Measurements from ENCODE around the gene CYP24A1. TPM values are rescaled to one million over a fixed set of nuclear protein-coding genes. Genes with fewer than 3 reads are reported as not detected.

The CYP24A1 gene
- total RNA-seq, 1 donor from 2014 or later = 0.04 TPM

DNA sequence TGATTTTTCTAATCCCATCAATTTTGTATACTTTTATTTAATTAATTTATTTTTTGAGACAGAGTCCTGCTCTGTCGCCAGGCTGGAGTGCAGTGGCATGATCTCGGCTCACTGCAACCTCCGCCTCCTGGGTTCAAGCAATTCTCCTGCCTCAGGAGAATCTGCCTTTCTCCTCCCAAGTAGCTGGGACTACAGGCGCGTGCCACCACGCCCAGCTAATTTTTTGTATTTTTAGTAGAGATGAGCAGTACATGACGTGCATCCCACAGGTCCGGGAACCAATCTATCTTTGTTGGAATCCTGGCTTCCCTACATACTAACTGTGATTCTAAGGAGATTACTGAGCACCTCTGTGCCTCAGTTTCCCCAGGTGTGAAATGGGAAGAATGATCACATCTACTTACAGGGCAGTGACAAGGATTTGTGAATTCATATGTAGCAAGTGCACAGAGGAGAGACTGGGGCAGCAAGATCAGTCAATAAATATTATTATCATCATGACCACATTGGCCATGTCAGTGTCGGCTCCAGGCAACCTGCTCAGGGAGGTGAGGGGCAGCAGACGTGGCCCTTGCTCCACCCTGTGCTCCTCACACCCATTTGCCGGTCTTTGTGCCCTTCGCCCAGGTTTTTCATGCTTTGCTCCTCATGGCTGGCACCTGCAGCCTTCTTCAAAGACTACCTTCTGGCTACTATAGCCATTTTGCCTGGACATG lies 22.1 kb downstream of the CYP24A1 start:
- no peak for DNase-seq (ENCODE audit: low read depth)
- no peak overlapping the region for H3K4me3 ChIP-seq (ENCODE audit: low read depth, low read length)
- TF ChIP-seq, protein P1, sequence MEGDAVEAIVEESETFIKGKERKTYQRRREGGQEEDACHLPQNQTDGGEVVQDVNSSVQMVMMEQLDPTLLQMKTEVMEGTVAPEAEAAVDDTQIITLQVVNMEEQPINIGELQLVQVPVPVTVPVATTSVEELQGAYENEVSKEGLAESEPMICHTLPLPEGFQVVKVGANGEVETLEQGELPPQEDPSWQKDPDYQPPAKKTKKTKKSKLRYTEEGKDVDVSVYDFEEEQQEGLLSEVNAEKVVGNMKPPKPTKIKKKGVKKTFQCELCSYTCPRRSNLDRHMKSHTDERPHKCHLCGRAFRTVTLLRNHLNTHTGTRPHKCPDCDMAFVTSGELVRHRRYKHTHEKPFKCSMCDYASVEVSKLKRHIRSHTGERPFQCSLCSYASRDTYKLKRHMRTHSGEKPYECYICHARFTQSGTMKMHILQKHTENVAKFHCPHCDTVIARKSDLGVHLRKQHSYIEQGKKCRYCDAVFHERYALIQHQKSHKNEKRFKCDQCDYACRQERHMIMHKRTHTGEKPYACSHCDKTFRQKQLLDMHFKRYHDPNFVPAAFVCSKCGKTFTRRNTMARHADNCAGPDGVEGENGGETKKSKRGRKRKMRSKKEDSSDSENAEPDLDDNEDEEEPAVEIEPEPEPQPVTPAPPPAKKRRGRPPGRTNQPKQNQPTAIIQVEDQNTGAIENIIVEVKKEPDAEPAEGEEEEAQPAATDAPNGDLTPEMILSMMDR (IDR thresholded peaks at IDR 0.05; ENCODE audit: insufficient read depth, low read length, poor library complexity, severe bottlenecking) = no peak
- H3K36me3 ChIP-seq (ENCODE audit: control insufficient read depth, insufficient read depth, low read length) = no peaks in the 10 kb centered on the region
- H3K27me3 ChIP-seq (ENCODE audit: control insufficient read depth, insufficient read depth, low read length) = no peaks in the 10 kb centered on the region

DNA sequence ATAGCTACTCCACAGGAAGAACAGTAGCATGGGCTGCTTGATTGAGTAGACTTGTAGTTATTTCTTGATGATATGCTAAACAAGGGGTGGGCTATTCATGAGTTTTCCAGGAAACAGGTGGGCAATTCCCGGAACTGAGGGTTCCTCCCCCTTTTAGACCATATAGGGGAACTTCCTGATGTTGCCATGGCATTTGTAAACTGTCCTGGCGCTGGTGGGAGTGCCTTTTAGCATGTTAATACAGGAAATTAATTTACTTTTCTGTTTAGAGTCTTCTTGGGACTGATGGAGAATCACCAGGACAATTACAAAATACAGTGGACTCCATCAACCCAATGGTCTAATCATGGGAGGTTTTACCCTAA lies 22.7 kb downstream of the CYP24A1 start:
- DNase-seq (ENCODE audit: low read depth) = no peak
- Histone ChIP-seq H3K27me3 (ENCODE audit: control insufficient read depth, insufficient read depth, low read length) (no peaks in the 10 kb centered on the region), H3K36me3 (ENCODE audit: control insufficient read depth, insufficient read depth, low read length) (no peaks in the 10 kb centered on the region), H3K4me3 (ENCODE audit: low read depth, low read length) (no peak overlapping the region)
- TF ChIP-seq, protein P1 (IDR thresholded peaks at IDR 0.05; ENCODE audit: insufficient read depth, low read length, poor library complexity, severe bottlenecking) = no peak

DNA sequence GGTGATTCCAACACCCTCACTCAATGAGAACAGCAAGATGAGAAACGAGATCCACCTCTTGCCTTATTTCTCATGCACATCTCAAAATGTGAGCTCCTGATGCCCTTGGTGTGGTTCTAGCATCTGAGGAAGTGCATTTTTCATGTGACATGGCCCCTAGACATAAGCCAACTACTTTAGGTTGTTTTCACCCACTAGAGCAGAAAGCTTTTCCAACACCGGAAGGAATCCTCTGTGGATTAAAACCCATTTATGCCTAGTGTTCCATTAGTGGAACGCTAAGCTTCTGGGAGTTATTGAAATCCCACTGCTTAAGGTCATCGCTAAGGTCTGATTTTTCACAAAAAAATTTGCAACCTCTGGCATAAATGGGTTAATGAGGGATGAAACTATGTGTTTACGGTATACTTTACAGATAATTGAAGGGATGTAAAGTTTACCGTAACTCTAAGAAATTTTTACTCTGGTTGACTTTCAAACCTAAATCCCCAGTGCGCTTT lies 24.0 kb downstream of the CYP24A1 start:
- DNase-seq (ENCODE audit: low read depth) = no peak
- H3K36me3 ChIP-seq (ENCODE audit: control insufficient read depth, insufficient read depth, low read length) = no peaks in the 10 kb centered on the region
- no peaks in the 10 kb centered on the region for H3K27me3 ChIP-seq (ENCODE audit: control insufficient read depth, insufficient read depth, low read length)
- H3K4me3 ChIP-seq (ENCODE audit: low read depth, low read length) = no peak overlapping the region
- TF ChIP-seq, protein P1 (IDR thresholded peaks at IDR 0.05; ENCODE audit: insufficient read depth, low read length, poor library complexity, severe bottlenecking) = no peak

DNA sequence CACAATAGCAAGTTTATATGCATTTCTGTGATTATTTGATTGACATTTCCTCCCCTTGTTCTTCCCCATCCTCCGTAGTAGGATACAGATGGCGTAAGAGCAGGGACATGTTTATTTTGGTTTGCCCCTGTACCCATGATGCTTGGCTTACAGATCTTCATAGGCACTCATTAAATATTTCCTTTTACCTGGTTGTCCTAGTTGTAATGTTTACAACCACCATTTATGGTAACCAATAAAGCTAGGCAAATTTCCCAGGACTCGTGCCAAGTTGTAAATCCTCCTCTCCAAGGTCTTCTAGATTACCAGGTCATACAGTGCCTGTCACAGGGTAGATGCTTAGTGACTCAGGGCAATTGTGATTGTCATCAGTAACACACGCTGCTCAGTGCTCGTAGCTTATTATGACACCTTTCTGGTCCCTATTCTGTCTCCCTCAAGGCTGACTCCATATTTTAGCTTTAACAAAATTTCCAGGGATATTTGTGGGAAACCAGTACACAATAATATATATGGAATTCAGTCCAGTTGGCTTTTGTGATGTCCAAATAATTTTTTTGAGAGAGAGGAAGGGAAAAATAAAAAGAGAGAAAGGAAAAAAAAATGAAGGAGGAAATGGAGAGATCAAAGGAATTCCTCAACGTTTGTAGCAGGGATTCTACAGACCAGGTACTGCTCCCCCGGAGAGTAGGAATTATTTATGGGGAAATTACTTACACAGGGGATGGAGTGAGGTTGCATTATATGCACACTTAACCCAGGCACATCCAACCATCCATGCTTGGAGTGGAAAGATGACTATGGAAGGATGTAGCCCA lies 24.6 kb downstream of the CYP24A1 start:
- Histone ChIP-seq H3K36me3 (ENCODE audit: control insufficient read depth, insufficient read depth, low read length) (no peaks in the 10 kb centered on the region), H3K27me3 (ENCODE audit: control insufficient read depth, insufficient read depth, low read length) (no peaks in the 10 kb centered on the region), H3K4me3 (ENCODE audit: low read depth, low read length) (no peak overlapping the region)
- TF ChIP-seq, protein P1 (IDR thresholded peaks at IDR 0.05; ENCODE audit: insufficient read depth, low read length, poor library complexity, severe bottlenecking) = no peak
- no peak for DNase-seq (ENCODE audit: low read depth)

DNA sequence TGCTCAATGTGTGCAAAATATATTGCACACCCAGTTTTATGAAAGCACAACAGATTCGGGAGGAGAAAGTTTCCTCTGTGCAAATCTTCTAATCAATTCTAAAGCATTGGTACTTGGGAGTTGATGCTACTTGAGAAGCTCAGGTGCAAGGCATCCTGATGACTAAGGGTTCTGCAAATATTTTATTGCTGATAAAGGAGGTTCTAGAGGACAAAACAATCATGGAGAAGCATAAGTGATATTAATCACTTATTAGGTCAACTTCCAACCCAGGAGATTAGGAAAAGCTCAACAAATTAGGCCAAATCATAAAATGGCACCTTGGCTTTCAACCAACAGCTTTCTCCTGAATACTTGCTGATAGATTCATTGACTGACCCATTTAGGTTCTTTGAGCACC lies 27.1 kb downstream of the CYP24A1 start:
- no peak overlapping the region for H3K4me3 ChIP-seq (ENCODE audit: low read depth, low read length)
- no peaks in the 10 kb centered on the region for H3K27me3 ChIP-seq (ENCODE audit: control insufficient read depth, insufficient read depth, low read length)
- TF ChIP-seq, protein P1 (IDR thresholded peaks at IDR 0.05; ENCODE audit: insufficient read depth, low read length, poor library complexity, severe bottlenecking) = no peak
- H3K36me3 ChIP-seq (ENCODE audit: control insufficient read depth, insufficient read depth, low read length) = no peaks in the 10 kb centered on the region
- DNase-seq (ENCODE audit: low read depth) = no peak

Data from kidney epithelial cell (primary cell).